ENCODE results near the gene HTRA1. TPM values are rescaled to one million over a fixed set of nuclear protein-coding genes. Genes with fewer than 3 reads are reported as not detected.

HTRA1 gene
- polyA plus RNA-seq, 1 donor from 2014 or later, result 1.4 TPM

GRCh38 chr10:122531939-122532338, 70.6 kb downstream of the HTRA1 start:
- Histone ChIP-seq H3K27me3 (ENCODE audit: insufficient read depth, low read depth, low read length) (no peaks in the 10 kb centered on the region), H3K9me2 (ENCODE audit: insufficient read depth, low read length) (no peaks in the 10 kb centered on the region), H3K9me3 (ENCODE audit: low read length) (no peaks in the 10 kb centered on the region)

GRCh38 chr10:122532601-122533296, 71.4 kb downstream of the HTRA1 start:
- Histone ChIP-seq H3F3A (ENCODE audit: insufficient read depth, low read length, poor library complexity, severe bottlenecking) (no peaks in the 10 kb centered on the region), H3K27ac (ENCODE audit: low read length) (no peak overlapping the region), H3K27me3 (ENCODE audit: insufficient read depth, low read depth, low read length) (no peaks in the 10 kb centered on the region), H3K79me2 (replicated peaks; ENCODE audit: insufficient read depth, low read length) (no peaks in the 10 kb centered on the region), H3K4me3 (ENCODE audit: low read length) (no peak overlapping the region), H3K9me2 (ENCODE audit: insufficient read depth, low read length) (no peaks in the 10 kb centered on the region), H3K9me3 (ENCODE audit: low read length) (no peaks in the 10 kb centered on the region), H2AFZ (ENCODE audit: low read depth, low read length) (no peak overlapping the region), H4K20me1 (ENCODE audit: insufficient read depth) (no peaks in the 10 kb centered on the region), H3K9ac (ENCODE audit: low read length) (no peak overlapping the region), H3K36me3 (ENCODE audit: insufficient read depth, low read length) (no peaks in the 10 kb centered on the region), H3K4me2 (ENCODE audit: low read length) (no peak overlapping the region)
- TF ChIP-seq EZH2 (IDR thresholded peaks at IDR 0.05; ENCODE audit: borderline replicate concordance, insufficient read depth, low read length, poor library complexity, severe bottlenecking), result no peak
- TF ChIP-seq POLR2AphosphoS5 (IDR thresholded peaks at IDR 0.05), result no peak
- no peak for TF ChIP-seq CTCF (IDR thresholded peaks at IDR 0.05; ENCODE audit: poor library complexity, severe bottlenecking)
- no peak for TF ChIP-seq MXI1 (conservative IDR thresholded peaks at IDR 0.05; ENCODE audit: poor library complexity, severe bottlenecking)
- no peak for TF ChIP-seq SMC3 (conservative IDR thresholded peaks at IDR 0.05; ENCODE audit: poor library complexity)
- no peak for TF ChIP-seq RAD21 (conservative IDR thresholded peaks at IDR 0.05)
- no peak for TF ChIP-seq TAF1 (IDR thresholded peaks at IDR 0.05; ENCODE audit: low read depth)
- TF ChIP-seq EP300 (conservative IDR thresholded peaks at IDR 0.05; ENCODE audit: poor library complexity, severe bottlenecking), result no peak

More at GRCh38 chr10:122531939-122532338, 70.6 kb downstream of the HTRA1 start:
- Histone ChIP-seq H4K20me1 (ENCODE audit: insufficient read depth) (no peaks in the 10 kb centered on the region), H3K9ac (ENCODE audit: low read length) (no peak overlapping the region), H3K4me2 (ENCODE audit: low read length) (no peak overlapping the region), H3K79me2 (replicated peaks; ENCODE audit: insufficient read depth, low read length) (no peaks in the 10 kb centered on the region), H3F3A (ENCODE audit: insufficient read depth, low read length, poor library complexity, severe bottlenecking) (no peaks in the 10 kb centered on the region), H3K27ac (ENCODE audit: low read length) (no peak overlapping the region), H3K4me3 (ENCODE audit: low read length) (no peak overlapping the region), H3K36me3 (ENCODE audit: insufficient read depth, low read length) (no peaks in the 10 kb centered on the region), H2AFZ (ENCODE audit: low read depth, low read length) (no peak overlapping the region)
- TF ChIP-seq RAD21 (conservative IDR thresholded peaks at IDR 0.05) (no peak), SMC3 (conservative IDR thresholded peaks at IDR 0.05; ENCODE audit: poor library complexity) (no peak), TAF1 (IDR thresholded peaks at IDR 0.05; ENCODE audit: low read depth) (no peak), EZH2 (IDR thresholded peaks at IDR 0.05; ENCODE audit: borderline replicate concordance, insufficient read depth, low read length, poor library complexity, severe bottlenecking) (no peak), CTCF (IDR thresholded peaks at IDR 0.05; ENCODE audit: poor library complexity, severe bottlenecking) (no peak), MXI1 (conservative IDR thresholded peaks at IDR 0.05; ENCODE audit: poor library complexity, severe bottlenecking) (no peak)

GRCh38 chr10:122537545-122537944, 76.2 kb downstream of the HTRA1 start:
- Histone ChIP-seq H3K9me2 (ENCODE audit: insufficient read depth, low read length) (no peaks in the 10 kb centered on the region), H3K9ac (ENCODE audit: low read length) (no peak overlapping the region), H3K4me3 (ENCODE audit: low read length) (no peak overlapping the region), H3K36me3 (ENCODE audit: insufficient read depth, low read length) (no peaks in the 10 kb centered on the region), H3K27me3 (ENCODE audit: insufficient read depth, low read depth, low read length) (no peaks in the 10 kb centered on the region), H3K9me3 (ENCODE audit: low read length) (no peaks in the 10 kb centered on the region), H4K20me1 (ENCODE audit: insufficient read depth) (no peaks in the 10 kb centered on the region), H3K79me2 (replicated peaks; ENCODE audit: insufficient read depth, low read length) (no peaks in the 10 kb centered on the region), H3F3A (ENCODE audit: insufficient read depth, low read length, poor library complexity, severe bottlenecking) (no peaks in the 10 kb centered on the region), H2AFZ (ENCODE audit: low read depth, low read length) (no peak overlapping the region), H3K4me2 (ENCODE audit: low read length) (no peak overlapping the region), H3K27ac (ENCODE audit: low read length) (no peak overlapping the region)
- TF ChIP-seq MXI1 (conservative IDR thresholded peaks at IDR 0.05; ENCODE audit: poor library complexity, severe bottlenecking) (no peak), CTCF (IDR thresholded peaks at IDR 0.05; ENCODE audit: poor library complexity, severe bottlenecking) (no peak), EP300 (conservative IDR thresholded peaks at IDR 0.05; ENCODE audit: poor library complexity, severe bottlenecking) (no peak), EZH2 (IDR thresholded peaks at IDR 0.05; ENCODE audit: borderline replicate concordance, insufficient read depth, low read length, poor library complexity, severe bottlenecking) (no peak), SMC3 (conservative IDR thresholded peaks at IDR 0.05; ENCODE audit: poor library complexity) (no peak), TAF1 (IDR thresholded peaks at IDR 0.05; ENCODE audit: low read depth) (no peak), REST (IDR thresholded peaks at IDR 0.05; ENCODE audit: borderline replicate concordance) (no peak), POLR2AphosphoS5 (IDR thresholded peaks at IDR 0.05) (no peak), RAD21 (conservative IDR thresholded peaks at IDR 0.05) (no peak)
